ENCODE measurements around the gene HSPB3. TPM values are rescaled to one million over a fixed set of nuclear protein-coding genes. Genes with fewer than 3 reads are reported as not detected.

Gene HSPB3
- total and polyA plus RNA-seq, 3 donors from 2014 or later: 2.8 to 4.5 (median 3.1) TPM

DNA sequence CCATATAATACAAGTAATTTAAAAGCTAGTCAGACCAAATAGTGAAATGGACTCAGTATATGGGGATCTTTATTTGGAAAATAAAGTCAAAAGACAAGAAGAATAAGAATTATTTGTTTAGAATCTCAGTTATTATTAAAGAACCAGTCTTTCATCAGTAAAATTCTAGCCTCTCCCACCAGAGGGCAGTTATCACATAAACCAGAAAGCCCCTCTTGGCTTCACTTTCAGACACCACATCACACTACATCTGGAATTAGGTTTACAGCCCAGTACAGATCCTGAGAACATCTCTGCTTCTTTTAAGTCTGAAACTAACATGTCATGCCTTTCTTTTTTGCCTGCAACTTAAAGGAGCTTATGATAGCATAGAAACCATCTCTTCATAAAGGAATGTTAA lies 12.2 kb upstream of the HSPB3 start:
- no peak for DNase-seq
- Histone ChIP-seq H3K36me3 (ENCODE audit: low read depth, missing control alignments) (no peaks in the 10 kb centered on the region), H3K27me3 (no peaks in the 10 kb centered on the region), H3K4me3 (no peak overlapping the region), H3K27ac (no peak overlapping the region), H3K9me3 (no peaks in the 10 kb centered on the region), H3K4me1 (no peaks in the 10 kb centered on the region)
- TF ChIP-seq, protein P1, sequence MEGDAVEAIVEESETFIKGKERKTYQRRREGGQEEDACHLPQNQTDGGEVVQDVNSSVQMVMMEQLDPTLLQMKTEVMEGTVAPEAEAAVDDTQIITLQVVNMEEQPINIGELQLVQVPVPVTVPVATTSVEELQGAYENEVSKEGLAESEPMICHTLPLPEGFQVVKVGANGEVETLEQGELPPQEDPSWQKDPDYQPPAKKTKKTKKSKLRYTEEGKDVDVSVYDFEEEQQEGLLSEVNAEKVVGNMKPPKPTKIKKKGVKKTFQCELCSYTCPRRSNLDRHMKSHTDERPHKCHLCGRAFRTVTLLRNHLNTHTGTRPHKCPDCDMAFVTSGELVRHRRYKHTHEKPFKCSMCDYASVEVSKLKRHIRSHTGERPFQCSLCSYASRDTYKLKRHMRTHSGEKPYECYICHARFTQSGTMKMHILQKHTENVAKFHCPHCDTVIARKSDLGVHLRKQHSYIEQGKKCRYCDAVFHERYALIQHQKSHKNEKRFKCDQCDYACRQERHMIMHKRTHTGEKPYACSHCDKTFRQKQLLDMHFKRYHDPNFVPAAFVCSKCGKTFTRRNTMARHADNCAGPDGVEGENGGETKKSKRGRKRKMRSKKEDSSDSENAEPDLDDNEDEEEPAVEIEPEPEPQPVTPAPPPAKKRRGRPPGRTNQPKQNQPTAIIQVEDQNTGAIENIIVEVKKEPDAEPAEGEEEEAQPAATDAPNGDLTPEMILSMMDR (IDR thresholded peaks at IDR 0.05): peak in 1 of 3 experiments; percentile 53
- no peak for TF ChIP-seq POLR2A (IDR thresholded peaks at IDR 0.05)
- intact Hi-C loops (cut with DNase I; ENCODE audit: low total_unique reads): no loop called here

DNA sequence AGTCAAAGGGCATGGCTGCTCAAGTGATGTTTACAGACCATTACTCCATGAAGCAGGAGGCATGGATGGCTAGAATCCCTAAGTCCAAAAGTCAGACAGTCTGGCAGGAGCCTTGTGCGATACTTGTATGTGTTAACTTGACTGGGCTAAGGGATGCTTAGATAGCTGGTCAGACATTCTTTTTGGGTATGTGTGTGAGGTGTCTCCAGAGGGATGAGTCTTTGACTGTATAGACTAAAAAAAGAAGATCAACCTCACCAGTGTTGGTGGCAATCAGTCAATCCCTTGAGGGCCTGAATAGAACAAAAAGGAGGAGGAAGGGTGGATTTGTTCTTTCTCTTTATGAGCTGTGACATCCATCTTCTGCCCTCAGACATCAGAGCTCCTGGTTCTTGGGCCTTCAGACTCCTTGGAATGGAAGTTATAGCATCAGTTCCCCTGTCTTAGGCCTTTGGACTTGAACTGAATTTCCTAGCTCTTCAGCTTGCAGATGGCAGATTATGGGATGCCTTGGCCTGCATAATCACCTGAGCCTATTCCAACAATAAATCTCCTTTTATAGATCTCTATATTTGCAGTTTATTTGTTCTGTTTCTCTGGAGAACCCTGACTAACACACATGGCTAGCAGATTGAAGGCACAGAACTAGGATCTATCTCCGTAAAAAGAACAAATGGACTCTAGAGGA lies 9.7 kb upstream of the HSPB3 start:
- intact Hi-C loops (cut with DNase I; ENCODE audit: low total_unique reads): no loop called here

DNA sequence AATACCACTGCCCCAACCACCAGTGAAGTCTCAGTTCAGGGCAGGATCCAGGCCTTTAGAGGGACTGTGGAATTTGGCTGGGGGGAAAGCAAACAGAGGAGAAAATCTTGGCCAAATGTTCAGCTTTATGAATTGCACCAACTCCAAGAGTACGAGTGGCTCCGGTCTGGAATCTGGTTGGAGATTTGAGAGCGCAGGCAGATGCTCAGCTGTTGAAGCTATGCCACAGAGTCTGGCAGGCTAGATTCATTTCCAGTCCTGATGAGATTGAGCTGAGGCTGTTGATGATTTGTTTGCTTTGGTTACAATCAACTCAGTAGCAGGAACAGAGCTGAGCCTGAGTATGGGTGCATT lies 9.1 kb upstream of the HSPB3 start:
- 57 to 59% methylated on average over 3 of the region's 3 CpGs for WGBS, 2 donors
- TF ChIP-seq, protein P1 (IDR thresholded peaks at IDR 0.05): no peak
- TF ChIP-seq POLR2A (IDR thresholded peaks at IDR 0.05): no peak
- no peak for DNase-seq
- no peaks in the 10 kb centered on the region for H3K4me1 ChIP-seq
- no peaks in the 10 kb centered on the region for H3K27me3 ChIP-seq
- no peaks in the 10 kb centered on the region for H3K9me3 ChIP-seq
- no peaks in the 10 kb centered on the region for H3K36me3 ChIP-seq (ENCODE audit: low read depth, missing control alignments)
- intact Hi-C loops (cut with DNase I; ENCODE audit: low total_unique reads): no loop called here
- H3K4me3 ChIP-seq: no peak overlapping the region
- no peak overlapping the region for H3K27ac ChIP-seq

More for the DNA sequence above, 9.7 kb upstream of the HSPB3 start:
- H3K27ac ChIP-seq: no peak overlapping the region
- no peaks in the 10 kb centered on the region for H3K36me3 ChIP-seq (ENCODE audit: low read depth, missing control alignments)
- H3K9me3 ChIP-seq: no peaks in the 10 kb centered on the region
- no peak for DNase-seq
- TF ChIP-seq, protein P1 (IDR thresholded peaks at IDR 0.05): no peak
- no peak for TF ChIP-seq POLR2A (IDR thresholded peaks at IDR 0.05)
- H3K4me3 ChIP-seq: no peak overlapping the region
- 79 to 81% methylated on average over 2 of the region's 2 CpGs for WGBS, 2 donors
- no peaks in the 10 kb centered on the region for H3K27me3 ChIP-seq
- no peaks in the 10 kb centered on the region for H3K4me1 ChIP-seq

DNA sequence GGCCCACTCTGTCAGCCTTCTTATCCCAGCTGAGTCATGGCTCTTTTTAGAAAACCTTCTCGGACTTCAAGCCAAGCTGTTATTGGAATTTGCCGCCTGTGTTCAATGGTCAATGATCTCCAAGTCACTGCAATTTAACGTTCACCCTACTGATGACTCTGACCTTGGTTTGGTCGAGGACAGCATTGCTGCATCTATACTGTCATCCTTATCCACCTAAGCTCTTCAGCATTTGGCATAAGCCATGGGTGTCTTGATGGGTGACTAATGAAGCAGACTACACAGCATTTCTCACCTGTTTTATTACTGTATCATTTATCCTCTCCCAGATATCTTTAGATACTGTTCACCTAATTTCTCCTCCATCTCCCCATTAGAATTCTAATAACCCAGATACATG lies 5.6 kb upstream of the HSPB3 start:
- H3K36me3 ChIP-seq (ENCODE audit: low read depth, missing control alignments): no peaks in the 10 kb centered on the region
- H3K9me3 ChIP-seq: no peaks in the 10 kb centered on the region
- intact Hi-C loops (cut with DNase I; ENCODE audit: low total_unique reads): no loop called here
- WGBS, 2 donors: 90 to 92% methylated on average over 4 of the region's 4 CpGs
- H3K27me3 ChIP-seq: no peaks in the 10 kb centered on the region
- DNase-seq: no peak
- no peak overlapping the region for H3K4me3 ChIP-seq
- no peak overlapping the region for H3K27ac ChIP-seq
- TF ChIP-seq, protein P1 (IDR thresholded peaks at IDR 0.05): no peak
- no peak for TF ChIP-seq POLR2A (IDR thresholded peaks at IDR 0.05)
- H3K4me1 ChIP-seq: no peaks in the 10 kb centered on the region

DNA sequence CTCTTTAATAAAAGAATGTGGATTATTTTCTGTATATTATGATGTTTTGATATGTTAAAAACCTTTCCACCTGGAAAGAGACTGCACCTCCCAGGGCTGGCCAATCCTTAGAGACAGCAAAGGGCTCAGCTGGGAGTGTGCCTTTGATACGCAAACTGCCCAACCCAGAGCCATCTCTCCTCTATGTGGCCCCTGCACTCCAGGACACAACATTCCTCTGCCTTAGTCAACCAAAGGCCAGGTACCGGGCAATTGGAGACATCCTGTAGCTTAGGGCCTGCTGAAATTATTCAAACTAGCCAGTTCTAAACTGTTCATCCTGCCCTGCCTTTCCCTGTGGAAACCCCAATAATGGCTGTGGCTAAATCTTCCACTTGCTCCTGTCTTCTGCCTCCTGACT lies 5.0 kb upstream of the HSPB3 start:
- intact Hi-C loops (cut with DNase I; ENCODE audit: low total_unique reads): no loop called here
- WGBS, 2 donors: 94 to 100% methylated on average over 2 of the region's 2 CpGs

More for the DNA sequence above, 5.0 kb upstream of the HSPB3 start:
- no peaks in the 10 kb centered on the region for H3K27me3 ChIP-seq
- peaks cover 2% of the 10 kb centered on the region for H3K4me1 ChIP-seq
- no peak for TF ChIP-seq POLR2A (IDR thresholded peaks at IDR 0.05)
- TF ChIP-seq, protein P1 (IDR thresholded peaks at IDR 0.05): no peak
- H3K4me3 ChIP-seq: no peak overlapping the region
- DNase-seq: no peak
- no peak overlapping the region for H3K27ac ChIP-seq
- H3K36me3 ChIP-seq (ENCODE audit: low read depth, missing control alignments): no peaks in the 10 kb centered on the region
- H3K9me3 ChIP-seq: no peaks in the 10 kb centered on the region

All from testis (tissue), 3 donors.